ENCODE data around the gene HOXC10.

HOXC10 gene

DNA sequence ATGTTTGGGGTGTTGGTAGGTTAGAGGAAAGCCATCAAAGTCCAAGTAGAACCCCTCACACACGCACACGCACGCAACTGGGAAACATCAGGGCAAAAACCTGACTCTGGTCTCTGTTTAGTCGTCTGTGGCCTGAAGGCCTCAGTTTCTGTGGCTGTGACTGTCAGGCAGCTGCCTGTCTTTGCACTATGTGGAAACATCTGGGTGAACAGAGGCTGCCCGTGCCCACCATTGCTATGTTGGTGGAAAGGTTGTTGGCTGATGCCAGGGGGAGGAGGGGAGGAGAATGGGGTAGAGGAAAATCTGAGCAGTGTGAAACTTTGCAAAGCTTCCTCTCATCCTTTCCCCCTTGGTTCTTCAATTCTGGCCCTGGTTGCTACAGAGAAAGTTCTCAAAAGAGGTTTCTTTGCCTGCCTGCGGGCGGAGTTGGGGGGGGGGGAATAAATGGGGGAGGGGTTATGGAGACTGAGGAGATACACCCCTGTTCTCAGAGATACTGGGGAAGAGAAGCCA is 7.5 kb downstream of the HOXC10 start:
- DNase-seq = no peak

DNA sequence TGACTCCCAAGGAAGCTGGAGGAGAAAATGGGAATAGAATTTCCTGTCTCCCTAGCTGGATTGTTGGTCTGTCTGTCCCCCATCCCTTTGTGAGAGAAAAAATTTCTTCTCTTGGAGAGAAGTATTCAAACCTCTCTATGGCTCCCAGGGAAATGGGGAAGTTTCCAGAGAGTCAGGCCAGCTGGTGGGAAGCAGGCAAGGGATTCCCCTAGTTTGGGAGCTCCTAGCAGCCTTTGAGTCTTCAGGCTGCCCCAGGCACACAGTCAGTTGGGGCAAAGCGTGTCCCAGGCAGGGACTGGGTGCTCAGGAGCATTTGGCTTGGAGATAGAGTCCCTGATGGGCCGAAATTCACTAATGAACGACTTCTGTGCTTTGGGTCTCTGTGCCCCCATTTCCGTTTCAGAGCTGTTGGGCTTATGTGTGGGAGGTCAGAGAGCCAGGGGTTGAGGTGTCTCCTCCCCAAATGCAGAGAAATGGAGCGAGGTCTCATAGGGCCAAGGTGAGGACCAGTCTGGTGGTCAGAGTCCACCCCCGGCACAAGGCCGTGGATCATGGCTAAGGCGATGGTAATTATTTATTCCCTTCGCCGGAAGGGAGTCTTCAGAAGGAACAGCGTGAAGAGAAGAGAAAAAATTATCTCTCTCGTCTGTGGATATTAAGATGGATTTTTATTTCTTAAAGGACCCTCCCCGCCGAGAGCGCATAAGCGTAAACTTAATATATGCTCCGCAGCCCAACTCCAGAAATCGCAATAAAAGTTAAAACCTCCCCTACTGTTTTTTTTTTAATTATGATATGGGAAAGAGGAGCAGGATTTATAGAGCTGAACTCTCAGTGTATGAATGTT is 8.4 kb downstream of the HOXC10 start:
- DNase-seq = no peak

DNA sequence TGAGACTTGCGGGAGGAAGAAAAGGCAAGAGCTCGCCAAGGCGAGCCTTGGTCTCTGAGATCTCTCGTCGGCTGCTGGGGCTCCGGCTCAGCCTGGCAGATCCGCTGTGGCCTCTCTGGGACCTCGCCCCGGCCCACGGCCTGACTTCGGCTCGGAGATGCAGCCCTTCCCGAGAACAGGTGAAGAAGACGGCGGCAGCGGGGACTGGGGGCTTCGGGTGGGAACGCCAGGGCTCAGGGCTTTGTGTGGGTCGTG is 9.0 kb downstream of the HOXC10 start:
- no peak for DNase-seq

DNA sequence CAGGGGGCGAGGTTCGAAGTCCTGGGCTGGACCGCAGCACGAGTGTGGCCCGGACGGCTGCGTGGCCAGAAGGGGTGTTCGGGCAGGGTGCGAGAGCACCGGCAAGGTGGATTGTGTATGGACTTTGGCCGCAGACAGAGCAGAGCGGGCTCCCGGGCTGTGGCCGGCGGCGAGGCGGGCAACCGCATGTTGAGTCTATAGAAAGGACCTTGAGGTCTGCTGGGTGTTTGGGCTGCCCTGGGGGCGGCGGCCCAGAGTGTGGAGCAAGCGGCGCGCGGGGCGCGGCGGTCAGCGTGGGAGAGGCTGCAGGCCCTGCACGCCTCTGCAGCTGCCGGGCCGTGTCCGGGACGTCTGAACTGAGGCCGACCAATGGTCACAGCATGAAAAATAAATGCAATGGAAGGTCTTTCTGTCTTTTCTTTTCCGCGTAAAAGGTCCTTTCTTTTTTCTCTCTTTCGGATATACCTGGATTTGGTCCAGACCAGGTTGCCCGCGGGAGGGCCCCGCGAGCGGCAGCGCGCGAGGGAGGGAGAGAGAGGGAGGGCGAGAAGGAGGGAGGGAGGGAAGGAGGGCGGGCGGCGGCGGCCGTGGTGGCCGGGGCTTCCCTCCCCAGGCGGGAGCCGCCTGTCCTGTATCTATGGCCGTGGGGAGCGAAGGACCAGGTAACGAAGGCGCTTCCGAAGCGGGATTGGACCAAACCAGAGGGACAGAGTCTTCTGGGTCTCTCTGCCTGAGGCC is 9.5 kb downstream of the HOXC10 start:
- no peak for DNase-seq

DNA sequence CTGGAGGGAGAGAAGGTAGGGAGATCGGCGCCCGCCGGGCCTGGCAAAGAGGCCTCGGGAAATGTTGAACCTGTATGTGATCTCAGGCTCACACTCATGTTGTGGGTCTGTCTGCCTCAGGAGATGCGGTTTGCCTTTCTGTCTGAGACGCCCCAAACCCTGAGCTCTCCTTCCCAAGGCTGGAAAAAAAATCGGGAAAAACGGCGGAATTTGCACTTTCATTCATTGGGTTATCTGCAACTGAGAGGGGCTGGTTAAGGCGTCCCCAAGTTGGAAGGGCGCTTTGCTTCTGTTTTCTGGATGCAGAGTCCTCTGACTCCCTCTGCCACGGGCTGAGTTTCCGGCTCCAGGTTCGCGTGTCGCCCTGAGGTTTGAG is 10.0 kb downstream of the HOXC10 start:
- DNase-seq = no peak

DNA sequence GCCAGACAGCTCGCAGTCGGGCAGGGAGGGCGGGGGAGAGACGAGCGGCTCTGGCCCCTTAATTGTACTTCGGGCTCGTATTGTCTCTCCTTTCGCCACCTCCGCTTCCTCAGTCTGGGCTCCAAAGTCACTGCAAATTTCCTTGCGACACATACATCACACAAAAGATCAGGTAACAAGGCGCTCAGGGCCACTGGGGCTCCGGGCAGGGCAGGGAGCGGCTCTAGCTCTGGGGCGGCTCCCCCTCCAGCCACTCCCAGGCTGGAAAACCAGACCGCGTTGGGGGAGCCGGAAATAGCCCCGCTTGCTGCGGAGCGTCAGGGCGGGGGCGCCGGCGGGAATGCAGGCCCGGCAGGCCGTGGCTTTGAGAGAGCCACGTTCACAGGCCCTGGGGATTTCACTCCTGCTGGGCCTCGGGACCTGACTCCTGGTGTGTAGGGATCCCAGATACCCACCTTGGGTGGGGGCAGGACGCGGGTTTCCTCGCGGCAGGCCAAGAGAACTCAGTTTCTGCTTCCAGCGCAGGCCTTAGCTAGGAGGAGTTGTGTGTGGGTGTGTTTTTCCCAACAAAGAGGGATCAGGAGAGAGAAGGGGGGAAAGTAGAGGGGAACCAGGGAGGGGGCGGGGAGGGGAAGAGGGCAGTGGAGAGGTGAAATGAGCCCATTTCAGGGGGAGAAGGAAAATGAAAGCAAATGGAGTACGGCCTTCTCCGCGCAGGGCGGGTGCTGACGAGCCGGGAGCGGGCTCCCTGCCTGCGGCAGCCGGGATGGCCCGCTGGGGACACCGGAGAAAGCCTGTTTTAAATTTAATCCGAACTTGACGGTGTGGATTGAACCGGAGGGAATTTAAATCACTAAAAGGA is 10.7 kb downstream of the HOXC10 start:
- no peak for DNase-seq

DNA sequence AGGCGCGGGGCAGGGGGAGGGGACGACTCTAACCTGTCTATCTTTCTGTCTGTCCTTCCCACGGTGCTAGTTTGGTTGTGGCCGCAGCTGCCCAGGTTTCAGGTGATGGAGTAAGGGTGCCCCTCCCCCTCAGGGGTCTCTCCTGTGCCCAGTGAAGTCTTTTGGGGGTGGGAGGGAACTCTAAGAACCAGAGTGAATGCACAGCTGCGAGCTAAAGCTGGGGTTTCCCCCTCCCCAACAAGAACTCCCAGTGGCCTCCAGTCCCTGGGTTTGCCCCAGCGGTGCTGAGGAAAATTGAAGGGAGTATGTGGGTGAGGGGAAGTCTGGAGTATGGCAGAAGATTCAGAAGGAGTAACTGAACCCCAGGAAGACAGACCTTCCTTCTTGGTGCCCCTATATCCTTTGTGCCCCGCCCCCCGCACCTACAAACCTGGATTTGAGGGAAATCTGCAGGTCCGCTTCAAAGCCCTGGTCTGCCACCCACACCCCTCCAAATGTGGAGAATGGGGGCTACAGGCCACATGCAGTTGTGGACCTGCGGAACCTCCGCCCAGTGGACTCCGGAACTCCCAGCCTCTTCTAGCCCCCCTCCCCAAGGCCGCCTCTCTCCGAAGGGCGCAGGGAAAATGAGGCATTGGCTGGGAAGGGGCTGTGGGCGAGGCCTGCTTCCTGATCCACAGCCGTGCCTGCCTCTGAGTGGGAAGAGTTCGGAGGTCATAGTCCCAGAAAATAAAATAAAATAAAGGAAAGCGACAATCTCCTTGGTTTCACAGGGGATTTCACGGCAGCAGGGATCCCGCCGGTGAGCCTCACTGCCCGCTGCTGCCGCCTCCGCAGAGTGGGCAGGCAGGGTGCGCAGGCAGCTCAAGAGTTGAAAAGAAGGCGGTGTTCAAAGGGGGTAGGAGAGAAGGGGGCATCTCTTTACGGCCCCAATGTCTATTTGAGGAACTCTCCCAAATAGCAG is 11.6 kb downstream of the HOXC10 start:
- no peak for DNase-seq

DNA sequence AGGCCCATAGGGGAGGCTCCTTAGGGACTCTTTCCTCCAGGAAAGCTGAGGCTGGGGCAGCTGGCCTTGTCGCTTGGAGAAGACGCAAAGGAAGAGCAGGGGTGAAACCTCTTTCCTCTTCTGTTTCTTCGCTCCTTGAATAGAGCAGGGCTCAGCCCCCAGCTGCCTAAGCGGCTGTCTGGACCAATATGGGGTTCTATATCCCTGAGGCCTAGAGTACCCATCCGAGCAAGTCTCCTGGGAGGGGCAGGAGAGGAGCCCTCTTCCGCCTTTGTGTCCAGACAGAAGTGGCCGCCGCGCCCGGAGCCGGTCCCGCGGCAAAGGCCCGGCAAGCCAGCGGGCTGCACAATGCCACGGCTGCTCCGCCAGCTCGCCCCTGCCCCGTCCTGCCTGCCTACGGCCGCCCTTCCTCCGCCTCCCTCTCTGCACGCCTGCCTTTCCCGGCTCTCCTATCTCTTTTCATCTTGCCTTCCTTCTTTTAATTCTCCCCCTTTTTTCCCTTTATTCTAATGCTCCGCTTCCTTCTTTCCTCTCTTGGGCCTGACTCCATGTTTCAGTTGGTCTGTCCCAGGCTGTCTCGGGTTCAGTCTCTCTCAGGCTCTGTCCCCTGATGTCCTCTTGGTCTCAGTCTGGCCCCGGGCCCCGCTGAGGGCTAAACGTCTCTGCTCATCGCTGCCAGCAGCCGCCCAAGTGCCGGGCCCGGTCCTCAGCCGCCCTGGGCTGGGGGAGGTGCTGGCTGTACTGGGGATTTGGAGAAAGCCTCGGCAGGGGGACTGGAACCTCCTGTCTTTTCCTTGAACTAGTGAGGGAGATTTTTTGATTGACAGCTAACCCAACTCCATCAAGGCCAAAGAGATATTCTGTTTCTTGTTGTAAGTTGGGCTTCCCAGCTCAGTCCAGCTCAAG is 12.5 kb downstream of the HOXC10 start:
- DNase-seq = no peak

DNA sequence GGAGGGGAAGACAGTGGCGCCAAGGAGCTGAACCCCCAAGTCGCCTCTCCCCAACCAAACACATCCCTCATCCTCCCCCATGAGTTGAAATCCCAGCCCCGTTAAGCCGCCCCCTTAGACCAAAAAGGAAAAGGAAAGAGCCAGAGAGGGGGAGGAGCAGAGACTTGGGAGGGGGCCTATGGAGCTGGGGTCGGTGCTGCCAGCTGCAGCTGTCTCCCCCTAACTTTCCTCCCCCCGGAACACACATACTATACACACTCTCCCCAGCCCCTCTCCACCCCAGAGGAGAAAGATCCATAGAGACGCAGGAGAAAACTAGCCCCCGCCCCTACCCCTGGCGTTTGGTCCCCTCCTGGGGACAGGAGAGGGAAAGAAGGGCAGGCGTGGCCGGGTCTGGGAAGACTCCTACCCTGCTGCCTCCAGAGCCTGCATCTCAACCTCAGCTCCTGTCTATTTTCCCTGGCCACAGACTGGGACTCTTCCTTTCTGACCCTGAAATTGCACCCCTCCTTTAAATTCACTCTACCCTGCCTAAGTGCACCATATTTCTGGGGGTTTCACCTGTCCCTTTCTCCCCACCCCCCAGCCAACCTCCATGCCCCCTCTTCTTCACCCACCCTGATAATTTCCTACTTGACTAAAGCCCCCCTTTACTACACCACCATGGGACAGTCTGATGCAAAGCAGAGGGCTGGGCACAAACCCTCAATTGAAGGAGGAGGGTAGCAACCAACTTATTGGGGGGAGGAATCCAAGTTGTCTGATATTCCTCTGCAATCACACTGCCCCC is 13.4 kb downstream of the HOXC10 start:
- no peak for DNase-seq

DNA sequence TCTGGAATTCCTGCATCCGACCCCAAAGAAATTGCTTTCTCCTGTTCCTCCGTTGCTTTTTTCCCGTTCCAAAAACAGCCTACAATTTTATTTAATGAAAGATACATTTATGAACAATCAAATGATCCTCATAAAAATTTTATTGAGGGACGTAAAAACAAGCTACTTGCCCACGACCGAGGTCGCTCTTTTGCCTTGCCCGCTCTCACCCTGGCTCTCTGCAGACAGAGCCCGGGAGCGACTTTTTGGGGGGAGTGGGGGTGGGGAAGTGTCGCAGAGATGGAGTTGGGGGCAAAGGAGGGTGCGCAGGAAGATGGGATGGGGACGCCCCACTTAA is 13.9 kb downstream of the HOXC10 start:
- no peak for DNase-seq

DNA sequence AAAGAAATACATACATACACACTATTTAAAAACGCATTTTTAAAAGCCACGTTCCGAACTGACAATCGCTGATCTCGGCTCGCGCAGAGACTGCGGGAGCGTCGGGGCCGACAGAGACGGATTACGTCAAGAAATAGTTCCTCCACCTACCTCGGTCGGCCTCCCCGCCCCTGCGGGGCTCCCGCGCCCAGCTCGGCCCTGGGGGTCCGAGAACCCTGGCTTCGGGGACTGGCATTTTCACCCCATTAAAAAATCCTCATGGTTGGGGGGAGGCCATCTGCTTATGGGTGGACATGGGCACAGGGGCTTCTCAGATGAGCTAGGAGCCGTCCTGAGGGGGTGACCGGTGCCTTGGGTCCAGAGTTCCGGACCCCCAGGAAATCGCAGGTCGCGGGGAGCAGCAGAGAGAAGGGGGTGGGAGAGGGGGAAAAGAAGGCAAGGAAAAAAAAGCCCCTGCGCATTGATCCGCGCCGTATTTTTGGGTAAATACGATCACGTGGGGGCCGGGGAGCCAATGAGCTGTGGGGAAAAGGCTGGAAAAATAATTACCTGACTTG is 14.7 kb downstream of the HOXC10 start:
- no peak for DNase-seq

DNA sequence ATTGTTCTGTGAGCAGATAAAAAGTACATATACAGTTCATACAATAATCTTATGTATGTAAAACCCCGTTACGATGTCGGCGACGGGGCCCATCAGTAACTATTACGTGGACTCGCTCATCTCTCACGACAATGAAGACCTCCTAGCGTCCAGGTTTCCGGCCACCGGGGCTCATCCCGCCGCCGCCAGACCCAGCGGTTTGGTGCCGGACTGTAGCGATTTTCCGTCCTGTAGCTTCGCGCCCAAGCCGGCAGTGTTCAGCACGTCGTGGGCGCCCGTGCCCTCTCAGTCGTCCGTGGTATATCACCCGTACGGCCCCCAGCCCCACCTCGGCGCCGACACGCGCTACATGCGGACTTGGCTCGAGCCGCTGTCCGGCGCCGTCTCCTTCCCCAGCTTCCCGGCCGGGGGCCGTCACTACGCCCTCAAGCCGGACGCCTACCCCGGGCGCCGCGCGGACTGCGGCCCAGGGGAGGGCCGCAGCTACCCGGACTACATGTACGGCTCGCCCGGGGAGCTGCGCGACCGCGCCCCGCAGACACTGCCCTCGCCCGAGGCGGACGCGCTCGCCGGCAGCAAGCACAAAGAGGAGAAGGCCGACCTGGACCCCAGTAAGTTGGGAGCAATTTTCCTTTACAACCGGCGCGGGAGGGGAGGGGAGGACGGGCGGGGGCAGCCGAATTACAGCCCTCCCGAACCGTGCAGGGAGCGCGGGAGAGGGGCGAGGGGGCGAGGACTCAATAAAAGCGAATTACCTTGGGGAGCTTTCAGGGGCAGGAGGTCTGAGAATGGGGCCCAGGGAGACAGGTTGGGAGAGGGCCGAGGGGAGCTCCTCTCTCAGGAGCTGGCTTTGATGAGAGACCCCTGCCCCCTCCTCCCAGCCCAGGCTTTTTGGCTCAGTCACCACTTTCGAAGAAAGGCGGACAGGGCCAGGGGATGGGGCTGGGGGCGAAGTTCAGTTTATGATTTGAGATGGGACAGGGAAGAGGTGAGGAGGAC is 15.5 kb downstream of the HOXC10 start, which contains the start of gene HOXC9:
HOXC9 (plus strand) TSS at position 46 of the 999 bp plus-strand sequence; CDS start at position 74, 28 bp downstream.
- DNase-seq = no peak

DNA sequence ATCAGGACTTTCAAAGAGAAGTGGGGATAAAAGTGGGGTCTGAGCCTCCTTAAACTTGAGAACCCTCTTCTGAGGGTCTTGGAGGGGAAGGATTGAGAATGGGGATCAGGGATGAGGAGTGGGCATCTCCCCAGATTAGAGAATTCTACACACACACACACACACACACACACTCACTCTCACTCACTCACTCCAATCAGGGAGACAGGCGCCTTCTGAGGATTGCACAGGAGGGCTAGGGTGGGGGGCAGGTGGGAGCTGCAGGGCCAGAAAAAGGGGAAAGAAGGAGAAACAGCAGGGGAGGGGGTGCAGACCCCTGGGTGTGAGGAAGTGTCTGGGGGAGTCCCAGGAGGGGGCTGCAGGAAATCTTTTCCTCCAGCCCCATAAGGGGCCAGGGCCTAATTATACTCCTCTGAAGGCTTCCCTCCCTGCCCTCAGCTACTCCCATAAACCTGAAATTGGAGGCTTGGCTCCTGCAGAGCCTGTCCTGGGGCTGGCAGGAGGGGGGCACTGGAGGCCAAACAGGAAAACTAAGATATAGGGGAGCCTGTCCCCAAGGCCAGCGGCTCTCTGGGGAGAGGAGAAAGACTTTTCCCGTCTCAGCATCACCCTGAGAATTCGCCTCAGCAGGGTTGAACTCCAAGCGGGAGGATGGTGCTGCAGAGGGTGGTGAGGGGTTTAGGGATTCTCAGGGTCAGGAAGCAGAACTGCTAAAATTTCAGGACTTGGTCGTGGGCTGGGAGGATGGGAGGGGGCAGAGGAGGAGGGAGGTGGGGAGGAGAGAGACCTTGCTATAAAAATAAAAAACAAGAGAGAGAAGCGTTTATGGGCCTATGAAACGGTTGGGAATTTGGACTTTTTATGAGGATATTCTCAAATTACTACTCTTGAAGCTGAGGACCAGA is 16.6 kb downstream of the HOXC10 start:
- no peak for DNase-seq

DNA sequence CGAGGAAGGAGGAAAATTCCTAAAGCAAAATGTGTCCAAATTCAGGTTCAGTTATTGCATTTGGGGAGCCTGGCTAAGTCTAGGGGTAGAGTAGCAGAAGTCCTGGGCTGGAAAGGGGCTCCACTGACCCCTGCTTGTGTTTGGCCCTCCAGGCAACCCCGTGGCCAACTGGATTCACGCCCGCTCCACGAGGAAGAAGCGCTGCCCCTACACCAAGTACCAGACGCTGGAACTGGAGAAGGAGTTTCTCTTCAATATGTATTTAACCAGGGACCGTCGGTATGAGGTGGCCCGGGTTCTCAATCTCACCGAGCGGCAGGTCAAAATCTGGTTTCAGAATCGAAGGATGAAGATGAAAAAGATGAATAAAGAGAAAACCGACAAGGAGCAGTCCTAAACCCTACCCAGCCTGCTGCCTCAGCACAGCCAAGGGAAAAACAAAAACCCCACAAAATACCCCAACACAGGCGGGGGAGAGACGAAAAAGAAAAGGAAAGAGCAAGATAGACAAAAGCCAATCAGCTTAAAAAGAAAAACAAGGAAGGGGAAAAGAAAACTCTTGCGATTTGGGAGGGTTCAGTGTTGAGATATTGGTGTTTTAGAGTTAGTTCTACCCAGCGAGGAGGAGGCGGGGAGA is 17.4 kb downstream of the HOXC10 start:
- no peak for DNase-seq

DNA sequence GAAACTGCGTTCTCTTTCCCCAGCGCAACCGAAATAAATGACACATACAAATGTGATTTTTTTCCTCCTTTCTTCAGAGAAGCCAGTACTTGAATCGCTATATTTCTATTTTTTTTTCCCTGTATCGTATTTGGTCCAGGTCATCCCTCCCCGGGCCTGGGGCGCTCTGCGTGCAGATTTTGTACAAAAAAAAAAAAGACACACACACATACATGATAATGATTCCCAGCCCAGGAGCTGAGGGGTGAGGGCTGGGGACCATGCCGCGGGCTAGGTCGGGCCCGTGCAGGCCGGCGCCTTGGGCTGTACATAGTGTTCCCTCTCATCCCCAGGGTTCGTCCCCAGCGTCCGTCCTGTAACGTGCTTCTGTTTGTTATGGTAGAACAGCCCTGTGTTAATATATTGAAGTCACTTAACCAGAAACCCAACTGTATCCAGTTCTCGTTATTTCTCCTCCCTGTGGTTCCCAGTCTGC is 18.0 kb downstream of the HOXC10 start:
- no peak for DNase-seq

DNA sequence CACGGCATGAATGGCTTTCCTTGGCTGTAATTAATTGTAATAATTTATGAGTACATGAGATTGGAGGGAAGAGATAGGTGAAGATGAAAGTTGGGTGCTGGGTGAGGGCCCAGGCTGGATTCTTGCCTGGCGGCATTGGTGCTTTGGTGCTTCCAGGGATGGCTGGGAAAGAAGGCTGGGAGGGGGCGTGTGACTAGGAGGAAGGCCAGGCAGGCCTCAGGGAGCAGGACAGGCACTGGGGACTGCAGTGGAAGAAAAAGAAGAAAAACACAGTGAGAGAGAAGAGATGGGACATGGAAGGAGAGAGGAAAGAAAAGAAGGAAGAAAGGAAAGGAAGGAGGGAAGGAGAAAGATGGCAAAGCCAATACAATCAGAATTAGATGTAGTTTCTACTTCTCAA is 18.7 kb downstream of the HOXC10 start:
- DNase-seq = no peak

Data from GDM1 (cell line).